AG09309 (cell line): ENCODE data around the gene ERI3.

ENCODE experiments used
- DNase-seq: peaks from one replicate; pipeline ENCODE4 v3.0.0-alpha.2; 2010; ENCODE audit warnings: low read depth
- H3K4me3 ChIP-seq: 2 replicates; pipeline ENCODE4 v1.5.1; 2011; ENCODE audit warnings: mild to moderate bottlenecking, low read depth, low read length, moderate library complexity; ENCODE audit not compliant: control insufficient read depth
- CTCF ChIP-seq: IDR thresholded peaks from 2 replicates; pipeline ENCODE4 v1.5.1; 2011; ENCODE audit warnings: mild to moderate bottlenecking, low read depth, low read length, inconsistent platforms; ENCODE audit not compliant: insufficient read depth, control insufficient read depth; ENCODE audit errors: missing control alignments

The ERI3 gene

GRCh38 chr1:44225761-44226160 is 129.3 kb downstream of the ERI3 start:
- H3K4me3 ChIP-seq, result no peak overlapping the region
- TF ChIP-seq CTCF, result no peak
- no peak for DNase-seq

- no peak for TF ChIP-seq CTCF
- no peak overlapping the region for H3K4me3 ChIP-seq
- no peak for DNase-seq
Measured at GRCh38 chr1:44223187-44223610, 131.9 kb downstream of the ERI3 start.

GRCh38 chr1:44222397-44223186 is 132.5 kb downstream of the ERI3 start:
- DNase-seq, result no peak
- no peak overlapping the region for H3K4me3 ChIP-seq
- no peak for TF ChIP-seq CTCF

GRCh38 chr1:44221769-44222168 is 133.3 kb downstream of the ERI3 start:
- no peak for TF ChIP-seq CTCF
- no peak overlapping the region for H3K4me3 ChIP-seq
- DNase-seq, result no peak

- DNase-seq, result no peak
- no peak for TF ChIP-seq CTCF
- no peak overlapping the region for H3K4me3 ChIP-seq
Measured at GRCh38 chr1:44220755-44221154, 134.3 kb downstream of the ERI3 start.

GRCh38 chr1:44220001-44220751 is 134.9 kb downstream of the ERI3 start:
- no peak for DNase-seq
- no peak for TF ChIP-seq CTCF
- no peak overlapping the region for H3K4me3 ChIP-seq

GRCh38 chr1:44219301-44219626 is 135.8 kb downstream of the ERI3 start:
- no peak for TF ChIP-seq CTCF
- DNase-seq, result no peak
- H3K4me3 ChIP-seq, result no peak overlapping the region
